SH-SY5Y (cell line): Measurements from ENCODE around the gene HS1BP3.

Source experiments
- GATA2 ChIP-seq: IDR thresholded peaks from 2 replicates; pipeline ENCODE4 v1.6.1; 2011; ENCODE audit warnings: mild to moderate bottlenecking, low read depth, low read length
- GATA3 ChIP-seq: IDR thresholded peaks from 2 replicates; pipeline ENCODE4 v1.6.1; 2011; ENCODE audit warnings: low read depth, mild to moderate bottlenecking, low read length, moderate library complexity

GRCh38 chr2:20648831-20649230 lies 2.1 kb downstream of the HS1BP3 start:
- TF ChIP-seq GATA2 (no peak), GATA3 (no peak)
